ENCODE measurements around the gene PCDH9.

Gene PCDH9

GRCh38 chr13:67217880-67218279 lies 12.3 kb downstream of the PCDH9 start:
- DNase-seq (ENCODE audit: low spot score) = no peak
- TF ChIP-seq CTCF (IDR thresholded peaks at IDR 0.05; ENCODE audit: borderline replicate concordance, control extremely low read depth, extremely low read depth, insufficient read depth, missing control alignments) = no peak
- in situ Hi-C loops (cut with MboI; ENCODE audit: low sequenced_read_pairs, unreplicated experiment) = no loop called here

- no peak for TF ChIP-seq CTCF (IDR thresholded peaks at IDR 0.05; ENCODE audit: borderline replicate concordance, control extremely low read depth, extremely low read depth, insufficient read depth, missing control alignments)
- in situ Hi-C loops (cut with MboI; ENCODE audit: low sequenced_read_pairs, unreplicated experiment) = no loop called here
- no peak for DNase-seq (ENCODE audit: low spot score)
These were observed 13.3 kb downstream of the PCDH9 start for GRCh38 chr13:67216864-67217263.

- DNase-seq (ENCODE audit: low spot score) = no peak
- in situ Hi-C loops (cut with MboI; ENCODE audit: low sequenced_read_pairs, unreplicated experiment) = no loop called here
- TF ChIP-seq CTCF (IDR thresholded peaks at IDR 0.05; ENCODE audit: borderline replicate concordance, control extremely low read depth, extremely low read depth, insufficient read depth, missing control alignments) = no peak
These were observed 19.9 kb downstream of the PCDH9 start for GRCh38 chr13:67210208-67210607.

- in situ Hi-C loops (cut with MboI; ENCODE audit: low sequenced_read_pairs, unreplicated experiment) = no loop called here
- DNase-seq (ENCODE audit: low spot score) = no peak
- no peak for TF ChIP-seq CTCF (IDR thresholded peaks at IDR 0.05; ENCODE audit: borderline replicate concordance, control extremely low read depth, extremely low read depth, insufficient read depth, missing control alignments)
These were observed 21.6 kb downstream of the PCDH9 start for GRCh38 chr13:67208552-67208951.

- in situ Hi-C loops (cut with MboI; ENCODE audit: low sequenced_read_pairs, unreplicated experiment) = no loop called here
- DNase-seq (ENCODE audit: low spot score) = no peak
- no peak for TF ChIP-seq CTCF (IDR thresholded peaks at IDR 0.05; ENCODE audit: borderline replicate concordance, control extremely low read depth, extremely low read depth, insufficient read depth, missing control alignments)
These were observed 25.4 kb downstream of the PCDH9 start for GRCh38 chr13:67204764-67205163.

- DNase-seq (ENCODE audit: low spot score) = no peak
- in situ Hi-C loops (cut with MboI; ENCODE audit: low sequenced_read_pairs, unreplicated experiment) = no loop called here
- no peak for TF ChIP-seq CTCF (IDR thresholded peaks at IDR 0.05; ENCODE audit: borderline replicate concordance, control extremely low read depth, extremely low read depth, insufficient read depth, missing control alignments)
These were observed 29.5 kb downstream of the PCDH9 start for GRCh38 chr13:67200605-67201004.

- in situ Hi-C loops (cut with MboI; ENCODE audit: low sequenced_read_pairs, unreplicated experiment) = no loop called here
- no peak for DNase-seq (ENCODE audit: low spot score)
- TF ChIP-seq CTCF (IDR thresholded peaks at IDR 0.05; ENCODE audit: borderline replicate concordance, control extremely low read depth, extremely low read depth, insufficient read depth, missing control alignments) = no peak
These were observed 30.0 kb downstream of the PCDH9 start for GRCh38 chr13:67200183-67200582.

Measured in GM13976 (cell line).